ENCODE results near the gene EHD4.

The EHD4 gene

DNA sequence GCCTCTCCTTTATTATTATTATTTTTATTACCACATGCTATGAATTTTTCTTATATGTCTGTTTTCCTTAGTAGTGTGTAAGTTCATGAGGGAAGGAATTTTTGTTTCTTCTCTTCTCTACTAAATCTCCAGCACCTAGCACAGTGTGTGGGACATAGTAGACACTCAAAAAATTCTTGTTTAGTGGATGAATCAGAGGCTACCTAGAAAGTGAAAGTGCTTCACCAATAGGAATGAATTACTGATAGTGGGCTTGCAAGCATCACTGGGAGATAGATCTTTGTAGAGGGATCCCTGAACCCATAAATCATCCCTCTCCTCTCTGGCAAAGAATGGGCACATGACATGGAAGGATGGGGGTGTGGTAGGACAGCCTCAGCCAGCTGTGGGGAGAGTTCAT lies 87.0 kb downstream of the EHD4 start:
- H3K36me3 ChIP-seq (replicated peaks; ENCODE audit: insufficient read depth, low read length), result no peaks in the 10 kb centered on the region
- H3K9me2 ChIP-seq (replicated peaks; ENCODE audit: insufficient read depth, low read length), result no peaks in the 10 kb centered on the region
- H2AFZ ChIP-seq (ENCODE audit: low read length), result no peak overlapping the region
- H3F3A ChIP-seq (ENCODE audit: insufficient read depth, low read length), result no peaks in the 10 kb centered on the region
- H3K4me1 ChIP-seq (ENCODE audit: low read length), result 0 out of 2 replicates have a peak, but pooled peaks cover 2% of the 10 kb centered on the region
- no peak overlapping the region for H3K9ac ChIP-seq (ENCODE audit: low read length)
- DNase-seq, result no peak
- H3K4me3 ChIP-seq (ENCODE audit: low read length), result no peak overlapping the region
- H3K9me3 ChIP-seq (replicated peaks; ENCODE audit: insufficient read depth, low read length), result no peaks in the 10 kb centered on the region
- no peaks in the 10 kb centered on the region; the same call in 1 of the 2 replicates for H3K27me3 ChIP-seq (replicated peaks; ENCODE audit: insufficient read depth, low read length)
- H3K27ac ChIP-seq (ENCODE audit: low read length), result no peak overlapping the region
- TF ChIP-seq EZH2phosphoT487 (IDR thresholded peaks at IDR 0.05; ENCODE audit: low read length), result no peak
- H3K79me2 ChIP-seq (ENCODE audit: low read length), result no peaks in the 10 kb centered on the region
- H3K4me2 ChIP-seq (ENCODE audit: low read depth, low read length), result no peak overlapping the region
- no peaks in the 10 kb centered on the region for H4K20me1 ChIP-seq (ENCODE audit: insufficient read depth, low read length)

DNA sequence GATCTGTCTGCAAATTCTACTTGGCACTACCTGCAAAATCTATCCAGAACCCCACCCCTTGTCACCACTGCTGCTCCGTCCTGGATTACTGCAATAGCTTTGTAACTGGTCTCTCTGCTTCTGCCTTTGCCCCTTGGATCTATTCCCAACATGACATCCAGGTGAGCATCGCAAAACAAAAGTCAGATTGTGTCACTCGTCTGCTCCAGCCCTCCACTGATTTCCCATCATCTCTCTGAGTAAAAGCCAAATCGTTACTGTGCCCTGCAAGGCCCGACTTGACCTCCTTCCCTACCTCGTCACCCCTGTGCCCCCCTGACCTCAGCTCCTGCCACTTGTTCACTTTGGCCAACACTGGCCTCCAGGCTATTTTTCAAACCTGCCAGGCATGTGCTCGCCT lies 87.9 kb downstream of the EHD4 start:
- H3K9me2 ChIP-seq (replicated peaks; ENCODE audit: insufficient read depth, low read length), result no peaks in the 10 kb centered on the region
- H3K9ac ChIP-seq (ENCODE audit: low read length), result no peak overlapping the region
- no peak overlapping the region for H3K27ac ChIP-seq (ENCODE audit: low read length)
- no peaks in the 10 kb centered on the region for H3K36me3 ChIP-seq (replicated peaks; ENCODE audit: insufficient read depth, low read length)
- H3K4me3 ChIP-seq (ENCODE audit: low read length), result no peak overlapping the region
- H2AFZ ChIP-seq (ENCODE audit: low read length), result no peak overlapping the region
- TF ChIP-seq, protein P1, sequence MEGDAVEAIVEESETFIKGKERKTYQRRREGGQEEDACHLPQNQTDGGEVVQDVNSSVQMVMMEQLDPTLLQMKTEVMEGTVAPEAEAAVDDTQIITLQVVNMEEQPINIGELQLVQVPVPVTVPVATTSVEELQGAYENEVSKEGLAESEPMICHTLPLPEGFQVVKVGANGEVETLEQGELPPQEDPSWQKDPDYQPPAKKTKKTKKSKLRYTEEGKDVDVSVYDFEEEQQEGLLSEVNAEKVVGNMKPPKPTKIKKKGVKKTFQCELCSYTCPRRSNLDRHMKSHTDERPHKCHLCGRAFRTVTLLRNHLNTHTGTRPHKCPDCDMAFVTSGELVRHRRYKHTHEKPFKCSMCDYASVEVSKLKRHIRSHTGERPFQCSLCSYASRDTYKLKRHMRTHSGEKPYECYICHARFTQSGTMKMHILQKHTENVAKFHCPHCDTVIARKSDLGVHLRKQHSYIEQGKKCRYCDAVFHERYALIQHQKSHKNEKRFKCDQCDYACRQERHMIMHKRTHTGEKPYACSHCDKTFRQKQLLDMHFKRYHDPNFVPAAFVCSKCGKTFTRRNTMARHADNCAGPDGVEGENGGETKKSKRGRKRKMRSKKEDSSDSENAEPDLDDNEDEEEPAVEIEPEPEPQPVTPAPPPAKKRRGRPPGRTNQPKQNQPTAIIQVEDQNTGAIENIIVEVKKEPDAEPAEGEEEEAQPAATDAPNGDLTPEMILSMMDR (IDR thresholded peaks at IDR 0.05; ENCODE audit: low read length), result no peak
- no peak for TF ChIP-seq EZH2 (optimal IDR thresholded peaks at IDR 0.05; ENCODE audit: low read depth, low read length)
- TF ChIP-seq EZH2phosphoT487 (IDR thresholded peaks at IDR 0.05; ENCODE audit: low read length), result no peak
- no peaks in the 10 kb centered on the region for H3F3A ChIP-seq (ENCODE audit: insufficient read depth, low read length)
- no peaks in the 10 kb centered on the region; the same call in 1 of the 2 replicates for H3K27me3 ChIP-seq (replicated peaks; ENCODE audit: insufficient read depth, low read length)
- H3K4me1 ChIP-seq (ENCODE audit: low read length), result 0 out of 2 replicates have a peak, but pooled peaks cover 2% of the 10 kb centered on the region
- H4K20me1 ChIP-seq (ENCODE audit: insufficient read depth, low read length), result no peaks in the 10 kb centered on the region
- H3K79me2 ChIP-seq (ENCODE audit: low read length), result no peaks in the 10 kb centered on the region
- DNase-seq, result no peak
- no peaks in the 10 kb centered on the region for H3K9me3 ChIP-seq (replicated peaks; ENCODE audit: insufficient read depth, low read length)
- no peak overlapping the region for H3K4me2 ChIP-seq (ENCODE audit: low read depth, low read length)

DNA sequence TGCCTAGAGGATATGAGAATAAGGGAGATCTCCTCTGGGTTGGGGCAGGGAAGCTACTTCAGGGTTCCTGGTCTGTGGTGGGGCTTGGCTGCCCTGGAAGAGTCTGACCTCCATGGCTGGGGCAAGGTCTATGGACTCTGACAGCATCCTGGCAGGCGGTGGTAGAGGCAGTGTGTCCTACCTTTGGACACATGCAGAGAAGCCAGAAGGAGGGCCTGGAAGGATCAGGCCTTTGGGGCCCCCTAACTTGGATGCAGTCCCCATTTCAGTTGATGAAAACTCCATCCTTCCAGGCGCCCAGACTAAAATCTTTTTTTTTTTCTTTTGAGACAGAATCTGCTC lies 88.9 kb downstream of the EHD4 start:
- no peak overlapping the region for H3K9ac ChIP-seq (ENCODE audit: low read length)

More for the DNA sequence above, 88.9 kb downstream of the EHD4 start:
- Histone ChIP-seq H3K4me2 (ENCODE audit: low read depth, low read length) (no peak overlapping the region), H4K20me1 (ENCODE audit: insufficient read depth, low read length) (no peaks in the 10 kb centered on the region), H3K4me3 (ENCODE audit: low read length) (no peak overlapping the region), H3K9me2 (replicated peaks; ENCODE audit: insufficient read depth, low read length) (no peaks in the 10 kb centered on the region), H3K4me1 (ENCODE audit: low read length) (no peaks in the 10 kb centered on the region), H3K79me2 (ENCODE audit: low read length) (no peaks in the 10 kb centered on the region), H3K36me3 (replicated peaks; ENCODE audit: insufficient read depth, low read length) (no peaks in the 10 kb centered on the region), H3K9me3 (replicated peaks; ENCODE audit: insufficient read depth, low read length) (no peaks in the 10 kb centered on the region), H3K27ac (ENCODE audit: low read length) (no peak overlapping the region), H3F3A (ENCODE audit: insufficient read depth, low read length) (no peaks in the 10 kb centered on the region), H3K27me3 (replicated peaks; ENCODE audit: insufficient read depth, low read length) (no peaks in the 10 kb centered on the region; the same call in 1 of the 2 replicates), H2AFZ (ENCODE audit: low read length) (no peak overlapping the region)
- DNase-seq, result no peak
- TF ChIP-seq EZH2phosphoT487 (IDR thresholded peaks at IDR 0.05; ENCODE audit: low read length) (no peak), EZH2 (optimal IDR thresholded peaks at IDR 0.05; ENCODE audit: low read depth, low read length) (no peak)
- TF ChIP-seq, protein P1 (IDR thresholded peaks at IDR 0.05; ENCODE audit: low read length), result no peak

Data from MM.1S (cell line).